Fibroblast of skin of left quadriceps (primary cell): ENCODE results near the gene LOXL3.
"Not testable (repeated sequence)": the region's sequence is repeated elsewhere in the genome, so short reads cannot be mapped to it uniquely, and the experiment has no call there.

Source experiments
- DNase-seq, 2 experiments: peaks; one replicate each; pipeline ENCODE4 v3.0.0-alpha.2; 2013; ENCODE audit warnings: low read depth in 2 of 2

The LOXL3 gene

GRCh38 chr2:74573747-74574562 lies 20.2 kb upstream of the LOXL3 start:
- peak; percentile 70 to 71 for DNase-seq

- no peak for DNase-seq
These were observed 18.6 kb upstream of the LOXL3 start for GRCh38 chr2:74572178-74572925.

GRCh38 chr2:74571058-74571457 lies 17.3 kb upstream of the LOXL3 start:
- no peak for DNase-seq

- DNase-seq: no peak
These were observed 15.9 kb upstream of the LOXL3 start for GRCh38 chr2:74569686-74570085.

- peak; percentile 61 to 63 for DNase-seq
These were observed 14.1 kb upstream of the LOXL3 start for GRCh38 chr2:74567881-74568280.

GRCh38 chr2:74566754-74567085 lies 13.0 kb upstream of the LOXL3 start:
- DNase-seq: peak; percentile 98

- no peak for DNase-seq
These were observed 12.5 kb upstream of the LOXL3 start for GRCh38 chr2:74566076-74566753.

- DNase-seq: no peak
These were observed 10.5 kb upstream of the LOXL3 start for GRCh38 chr2:74564222-74564621.

GRCh38 chr2:74562126-74562775 lies 8.5 kb upstream of the LOXL3 start:
- no peak for DNase-seq

GRCh38 chr2:74561022-74561421 lies 7.3 kb upstream of the LOXL3 start:
- not testable (repeated sequence) for DNase-seq

- DNase-seq: no peak
These were observed 6.8 kb upstream of the LOXL3 start for GRCh38 chr2:74560591-74560990.

GRCh38 chr2:74559912-74560311 lies 6.2 kb upstream of the LOXL3 start:
- no peak for DNase-seq

GRCh38 chr2:74558284-74559230 lies 4.8 kb upstream of the LOXL3 start:
- DNase-seq: no peak

GRCh38 chr2:74556831-74557370 lies 3.2 kb upstream of the LOXL3 start:
- DNase-seq: no peak

GRCh38 chr2:74556159-74556558 lies 2.4 kb upstream of the LOXL3 start:
- no peak for DNase-seq

- no peak for DNase-seq
These were observed 1.9 kb upstream of the LOXL3 start for GRCh38 chr2:74555610-74556103.

GRCh38 chr2:74554820-74555531 lies 1.2 kb upstream of the LOXL3 start:
- DNase-seq: no peak

GRCh38 chr2:74552914-74553811 lies 579 bp downstream of the LOXL3 start:
- DNase-seq: no peak
